Measurements from ENCODE around the gene KLF7. TPM values are rescaled to one million over a fixed set of nuclear protein-coding genes. Genes with fewer than 3 reads are reported as not detected.

Gene KLF7
- total RNA-seq, 1 donor from 2014 or later: 5.2 TPM

DNA sequence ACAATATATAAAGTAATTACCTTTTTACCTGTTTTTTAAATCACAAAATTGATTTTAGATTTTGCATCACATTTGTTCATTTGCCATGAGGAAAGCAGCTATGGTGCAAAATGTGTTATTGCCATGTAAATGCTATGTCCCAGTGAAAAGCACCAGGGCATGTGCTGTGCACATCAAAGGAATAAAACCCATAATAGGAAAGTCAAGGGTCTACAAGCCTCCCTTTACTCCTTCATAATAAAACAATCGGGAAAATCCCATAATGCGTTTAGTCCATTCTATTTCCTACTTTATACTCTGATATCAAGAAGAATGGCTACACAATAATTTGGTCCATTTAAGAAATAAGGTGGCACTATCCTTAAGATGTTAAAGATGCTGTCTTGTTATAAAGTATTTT is 53.0 kb downstream of the KLF7 start:
- Histone ChIP-seq H3F3A (ENCODE audit: low read depth) (peaks cover 6% of the 10 kb centered on the region), H3K4me3 (no peak overlapping the region), H3K9me3 (ENCODE audit: low read depth) (no peaks in the 10 kb centered on the region), H3K27me3 (no peaks in the 10 kb centered on the region), H3K4me2 (no peak overlapping the region), H3K79me2 (ENCODE audit: low read depth) (no peaks in the 10 kb centered on the region), H4K20me1 (ENCODE audit: low read depth) (no peaks in the 10 kb centered on the region), H3K4me1 (peaks cover 15% of the 10 kb centered on the region), H2AFZ (replicated peaks) (no peak overlapping the region), H3K9ac (no peak overlapping the region), H3K36me3 (no peaks in the 10 kb centered on the region), H3K27ac (no peak overlapping the region)
- H3K9me3 Mint-ChIP-seq: no peaks in the 10 kb centered on the region
- TF ChIP-seq, protein P1, sequence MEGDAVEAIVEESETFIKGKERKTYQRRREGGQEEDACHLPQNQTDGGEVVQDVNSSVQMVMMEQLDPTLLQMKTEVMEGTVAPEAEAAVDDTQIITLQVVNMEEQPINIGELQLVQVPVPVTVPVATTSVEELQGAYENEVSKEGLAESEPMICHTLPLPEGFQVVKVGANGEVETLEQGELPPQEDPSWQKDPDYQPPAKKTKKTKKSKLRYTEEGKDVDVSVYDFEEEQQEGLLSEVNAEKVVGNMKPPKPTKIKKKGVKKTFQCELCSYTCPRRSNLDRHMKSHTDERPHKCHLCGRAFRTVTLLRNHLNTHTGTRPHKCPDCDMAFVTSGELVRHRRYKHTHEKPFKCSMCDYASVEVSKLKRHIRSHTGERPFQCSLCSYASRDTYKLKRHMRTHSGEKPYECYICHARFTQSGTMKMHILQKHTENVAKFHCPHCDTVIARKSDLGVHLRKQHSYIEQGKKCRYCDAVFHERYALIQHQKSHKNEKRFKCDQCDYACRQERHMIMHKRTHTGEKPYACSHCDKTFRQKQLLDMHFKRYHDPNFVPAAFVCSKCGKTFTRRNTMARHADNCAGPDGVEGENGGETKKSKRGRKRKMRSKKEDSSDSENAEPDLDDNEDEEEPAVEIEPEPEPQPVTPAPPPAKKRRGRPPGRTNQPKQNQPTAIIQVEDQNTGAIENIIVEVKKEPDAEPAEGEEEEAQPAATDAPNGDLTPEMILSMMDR (IDR thresholded peaks at IDR 0.05): no peak
- TF ChIP-seq EZH2 (IDR thresholded peaks at IDR 0.05) (no peak), EZH2phosphoT487 (IDR thresholded peaks at IDR 0.05) (no peak)
- no peak for DNase-seq (ENCODE audit: low spot score)
- peaks cover 46% of the 10 kb centered on the region for H3K4me1 Mint-ChIP-seq
- H3K27me3 Mint-ChIP-seq (ENCODE audit: insufficient read depth, low read depth): no peaks in the 10 kb centered on the region
- no peak overlapping the region for H3K4me3 Mint-ChIP-seq
- H3K36me3 Mint-ChIP-seq: peaks cover 3% of the 10 kb centered on the region
- H3K27ac Mint-ChIP-seq: no peak overlapping the region

DNA sequence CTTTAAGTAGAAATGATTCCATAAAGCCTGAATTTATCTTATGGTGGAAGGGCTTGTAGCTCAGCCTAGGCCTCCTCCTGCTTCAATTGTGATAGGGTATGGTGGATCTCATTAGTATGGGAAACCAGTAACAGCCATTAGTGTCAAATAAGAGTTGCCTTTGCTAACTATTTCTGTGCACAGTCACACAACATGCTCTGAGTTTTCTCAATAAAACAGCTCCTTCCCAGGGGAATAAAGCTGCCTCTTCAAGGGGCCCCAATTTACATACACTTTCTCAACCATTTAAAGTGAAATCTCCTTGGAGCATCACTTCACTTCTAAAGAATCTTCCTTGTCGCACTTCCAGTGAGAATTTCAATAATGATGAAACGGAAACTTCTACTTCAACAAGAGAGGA is 53.4 kb downstream of the KLF7 start:
- no peaks in the 10 kb centered on the region for H4K20me1 ChIP-seq (ENCODE audit: low read depth)
- no peak overlapping the region for H3K9ac ChIP-seq

DNA sequence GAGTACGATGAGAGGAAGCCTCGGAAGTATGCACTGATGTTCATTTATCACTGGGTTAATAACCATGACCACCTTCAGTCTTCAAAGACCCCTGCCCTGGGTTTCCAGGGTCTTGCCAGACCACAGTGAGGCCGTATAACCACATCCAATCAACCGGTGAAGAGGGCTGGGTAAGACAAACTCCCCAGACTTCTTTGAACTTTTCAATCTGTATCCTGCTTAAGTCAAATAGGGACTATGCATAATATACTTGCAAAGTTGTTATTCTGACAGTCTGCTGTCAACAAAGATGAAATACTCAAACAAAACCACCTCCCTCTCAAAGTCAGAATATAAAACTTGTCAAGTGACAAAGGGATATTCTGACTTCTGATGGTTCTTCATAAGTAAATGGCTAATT is 54.0 kb downstream of the KLF7 start:
- Histone ChIP-seq H3K9me3 (ENCODE audit: low read depth) (no peaks in the 10 kb centered on the region), H4K20me1 (ENCODE audit: low read depth) (no peaks in the 10 kb centered on the region), H3F3A (ENCODE audit: low read depth) (peaks cover 6% of the 10 kb centered on the region), H2AFZ (replicated peaks) (no peak overlapping the region), H3K4me3 (no peak overlapping the region), H3K4me1 (peaks cover 20% of the 10 kb centered on the region), H3K27me3 (no peaks in the 10 kb centered on the region), H3K79me2 (ENCODE audit: low read depth) (no peaks in the 10 kb centered on the region), H3K36me3 (no peaks in the 10 kb centered on the region), H3K4me2 (no peak overlapping the region), H3K27ac (no peak overlapping the region), H3K9ac (no peak overlapping the region)
- H3K4me1 Mint-ChIP-seq: peaks cover 55% of the 10 kb centered on the region
- peaks cover 2% of the 10 kb centered on the region for H3K27me3 Mint-ChIP-seq (ENCODE audit: insufficient read depth, low read depth)
- no peak for DNase-seq (ENCODE audit: low spot score)
- peak overlapping the region; percentile 10 for H3K4me3 Mint-ChIP-seq
- H3K36me3 Mint-ChIP-seq: peaks cover 6% of the 10 kb centered on the region
- no peak for TF ChIP-seq EZH2 (IDR thresholded peaks at IDR 0.05)
- TF ChIP-seq, protein P1 (IDR thresholded peaks at IDR 0.05): no peak
- no peak for TF ChIP-seq EZH2phosphoT487 (IDR thresholded peaks at IDR 0.05)
- H3K9me3 Mint-ChIP-seq: no peaks in the 10 kb centered on the region
- H3K27ac Mint-ChIP-seq: peak overlapping the region; percentile 44

More for the DNA sequence above, 53.4 kb downstream of the KLF7 start:
- no peak overlapping the region for H3K4me3 Mint-ChIP-seq
- Histone ChIP-seq H3K27ac (no peak overlapping the region), H3K9me3 (ENCODE audit: low read depth) (no peaks in the 10 kb centered on the region), H3K4me2 (no peak overlapping the region), H3K36me3 (no peaks in the 10 kb centered on the region), H3K79me2 (ENCODE audit: low read depth) (no peaks in the 10 kb centered on the region), H2AFZ (replicated peaks) (no peak overlapping the region), H3F3A (ENCODE audit: low read depth) (peaks cover 6% of the 10 kb centered on the region), H3K27me3 (no peaks in the 10 kb centered on the region), H3K4me3 (no peak overlapping the region), H3K4me1 (peaks cover 19% of the 10 kb centered on the region)
- no peak for TF ChIP-seq EZH2phosphoT487 (IDR thresholded peaks at IDR 0.05)
- TF ChIP-seq, protein P1 (IDR thresholded peaks at IDR 0.05): no peak
- no peak for TF ChIP-seq EZH2 (IDR thresholded peaks at IDR 0.05)
- H3K9me3 Mint-ChIP-seq: no peaks in the 10 kb centered on the region
- H3K4me1 Mint-ChIP-seq: peaks cover 51% of the 10 kb centered on the region
- H3K27ac Mint-ChIP-seq: no peak overlapping the region
- DNase-seq (ENCODE audit: low spot score): no peak
- no peaks in the 10 kb centered on the region for H3K27me3 Mint-ChIP-seq (ENCODE audit: insufficient read depth, low read depth)
- H3K36me3 Mint-ChIP-seq: peaks cover 3% of the 10 kb centered on the region

Measured in neural progenitor cell (in vitro differentiated cells).